C4-2B (cell line): ENCODE data around the gene RASA4B.
"Not testable (repeated sequence)": the region's sequence is repeated elsewhere in the genome, so short reads cannot be mapped to it uniquely, and the experiment has no call there.

Experiments
- CTCF ChIP-seq: fragments of 450-650 bp; conservative IDR thresholded peaks from 2 replicates; pipeline ENCODE4 v1.5.1; 2017; ENCODE audit warnings: mild to moderate bottlenecking
- ZFX ChIP-seq: fragments of 450-650 bp; IDR thresholded peaks from 2 replicates; pipeline ENCODE4 v1.6.1; 2017

GRCh38 chr7:102512642-102513221 is 4.8 kb downstream of the RASA4B start:
- not testable (repeated sequence) for TF ChIP-seq CTCF, ZFX
